GM04503 (cell line): ENCODE results near the gene FBXO42.
"Not testable (repeated sequence)": the region's sequence is repeated elsewhere in the genome, so short reads cannot be mapped to it uniquely, and the experiment has no call there.

Source experiments
- DNase-seq: peaks from one replicate; pipeline ENCODE4 v3.0.0-alpha.2; 2012; ENCODE audit warnings: low read depth

FBXO42 gene

GRCh38 chr1:16266411-16267118 lies 85.7 kb downstream of the FBXO42 start:
- DNase-seq: no peak

- no peak for DNase-seq
Measured at GRCh38 chr1:16262067-16262466, 90.2 kb downstream of the FBXO42 start.

GRCh38 chr1:16260814-16261213 lies 91.5 kb downstream of the FBXO42 start:
- no peak for DNase-seq

GRCh38 chr1:16258591-16259135 lies 93.6 kb downstream of the FBXO42 start:
- no peak for DNase-seq

- no peak for DNase-seq
Measured at GRCh38 chr1:16257968-16258367, 94.3 kb downstream of the FBXO42 start.

GRCh38 chr1:16257556-16257955 lies 94.7 kb downstream of the FBXO42 start:
- not testable (repeated sequence) for DNase-seq

GRCh38 chr1:16256478-16256877 lies 95.8 kb downstream of the FBXO42 start:
- no peak for DNase-seq

- DNase-seq: no peak
Measured at GRCh38 chr1:16254263-16254928, 97.9 kb downstream of the FBXO42 start.

GRCh38 chr1:16253332-16253922 lies 98.9 kb downstream of the FBXO42 start:
- no peak for DNase-seq

- no peak for DNase-seq
Measured at GRCh38 chr1:16252912-16253311, 99.4 kb downstream of the FBXO42 start.

GRCh38 chr1:16251381-16251780 lies 100.9 kb downstream of the FBXO42 start:
- no peak for DNase-seq

GRCh38 chr1:16250524-16251251 lies 101.6 kb downstream of the FBXO42 start:
- DNase-seq: no peak

GRCh38 chr1:16249596-16250241 lies 102.6 kb downstream of the FBXO42 start:
- peak; percentile 81 for DNase-seq

- peak; percentile 57 for DNase-seq
Measured at GRCh38 chr1:16248603-16249516, 103.4 kb downstream of the FBXO42 start.

- no peak for DNase-seq
Measured at GRCh38 chr1:16248007-16248436, 104.3 kb downstream of the FBXO42 start.

- DNase-seq: no peak
Measured at GRCh38 chr1:16247441-16247840, 104.8 kb downstream of the FBXO42 start.

- DNase-seq: no peak
Measured at GRCh38 chr1:16246961-16247360, 105.3 kb downstream of the FBXO42 start.

GRCh38 chr1:16246239-16246638 lies 106.0 kb downstream of the FBXO42 start:
- DNase-seq: not testable (repeated sequence)

- no peak for DNase-seq
Measured at GRCh38 chr1:16245476-16246196, 106.6 kb downstream of the FBXO42 start.
